Medulla oblongata (tissue), 1 donor: ENCODE results near the gene ANGPTL4.
A peak's percentile ranks its signal among the peaks of the same experiment; 100 is the strongest.
"Not testable (repeated sequence)": the region's sequence is repeated elsewhere in the genome, so short reads cannot be mapped to it uniquely, and the experiment has no call there.

Source experiments
- DNase-seq: peaks from one replicate; pipeline ENCODE4 v3.0.0-alpha.2; 2015; ENCODE audit errors: extremely low spot score

Gene ANGPTL4

DNA sequence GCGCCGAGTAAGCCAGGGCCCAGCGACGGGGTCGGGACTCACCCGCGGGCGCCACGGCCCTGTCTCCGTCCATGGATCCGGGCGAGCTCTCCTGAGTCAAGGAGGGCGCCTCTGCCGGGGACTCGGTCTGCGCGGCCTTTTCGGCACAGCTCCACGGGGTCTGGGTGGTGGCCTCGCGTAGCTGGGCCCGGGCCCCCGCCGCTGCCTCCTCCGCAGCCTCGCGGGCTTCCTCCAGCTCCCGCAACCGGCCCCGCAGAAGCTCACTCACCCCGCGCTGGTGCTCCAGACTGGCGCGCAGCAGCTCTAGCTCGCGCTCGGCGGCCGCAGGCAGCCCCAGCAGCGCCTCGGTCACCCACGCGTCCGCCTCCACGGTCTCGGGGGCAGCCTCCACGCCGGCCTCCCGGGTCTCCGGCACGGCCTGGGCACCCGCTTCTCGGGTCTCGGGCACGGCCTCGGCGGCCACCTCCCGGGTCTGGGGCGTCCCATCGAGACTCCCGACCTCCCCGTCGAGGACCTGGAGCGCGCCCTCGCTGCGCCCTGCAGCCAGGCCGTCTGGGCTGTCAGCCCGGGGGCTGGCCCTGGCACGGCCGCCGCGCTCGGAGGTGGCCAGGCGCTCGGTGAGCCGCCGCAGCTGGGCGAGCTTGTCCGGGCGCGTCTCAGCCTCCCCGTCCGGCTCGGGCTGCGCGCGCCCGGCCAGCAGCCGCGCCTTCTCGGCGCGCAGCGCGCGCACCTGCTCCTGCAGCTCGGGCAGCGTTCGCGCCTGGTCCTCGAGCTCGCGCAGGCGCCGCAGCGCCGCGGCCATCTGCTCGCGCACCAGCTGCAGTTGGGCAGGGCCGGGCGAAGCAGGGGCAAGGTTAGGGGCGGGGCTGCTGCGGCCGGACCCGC is 29.3 kb upstream of the ANGPTL4 start:
- DNase-seq = no peak

DNA sequence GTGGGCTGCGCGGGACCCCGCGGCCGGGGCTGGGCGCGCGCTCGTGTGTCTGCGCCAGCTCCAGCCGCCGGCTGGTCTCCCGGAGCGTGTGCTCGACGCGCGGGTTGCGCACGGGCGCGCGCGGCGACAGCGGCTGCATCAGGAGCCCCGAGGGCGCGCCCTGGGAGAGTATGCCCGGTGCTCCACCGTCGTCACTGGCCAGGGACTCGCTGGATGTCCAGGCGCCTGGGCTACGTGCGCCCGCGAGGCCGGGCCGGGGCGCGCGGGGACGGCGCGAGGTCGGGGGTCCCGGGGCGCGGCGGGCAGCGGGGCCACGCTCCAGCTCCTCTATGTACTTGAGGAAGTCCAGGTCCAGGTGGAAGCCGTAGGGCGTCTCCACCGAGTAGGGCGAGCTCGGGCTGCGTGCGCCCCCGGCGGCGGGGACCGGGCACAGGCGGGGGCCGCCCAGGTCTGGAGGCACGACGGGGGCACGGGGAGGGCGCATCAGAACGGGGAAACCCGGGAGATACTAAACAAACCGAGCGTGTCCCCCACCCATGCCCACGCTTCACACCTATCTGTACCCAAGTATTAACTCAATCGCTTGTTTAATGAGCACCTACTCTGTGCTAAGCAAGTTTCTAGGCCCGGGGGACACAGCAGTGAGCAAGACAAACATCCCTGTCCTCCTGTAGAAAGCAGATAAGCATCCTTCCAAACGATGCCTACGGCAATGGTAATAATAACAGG is 28.4 kb upstream of the ANGPTL4 start:
- no peak for DNase-seq

DNA sequence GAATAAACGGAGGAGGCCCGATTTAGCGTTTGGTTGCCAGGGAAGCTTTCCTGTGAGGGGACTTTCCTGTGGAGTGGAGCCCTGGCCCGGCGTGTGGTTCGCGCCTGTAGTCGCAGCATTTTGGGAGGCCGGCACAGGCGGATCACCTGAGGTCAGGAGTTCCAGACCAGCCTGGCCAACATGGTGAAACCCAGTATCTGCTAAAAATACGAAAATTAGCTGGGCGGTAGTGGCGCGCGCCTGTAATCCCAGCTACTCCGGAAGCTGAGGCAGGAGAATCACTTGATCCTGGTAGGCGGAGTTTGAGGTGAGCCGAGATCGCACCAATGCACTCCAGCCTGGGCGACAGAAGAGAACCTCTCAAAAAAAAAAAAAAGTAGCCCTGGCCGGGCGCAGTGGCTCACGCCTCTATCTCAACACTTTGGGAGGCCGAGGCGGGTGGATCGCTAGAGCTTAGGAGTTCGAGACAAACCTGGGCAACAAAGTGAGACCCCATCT is 27.8 kb upstream of the ANGPTL4 start:
- DNase-seq = no peak

DNA sequence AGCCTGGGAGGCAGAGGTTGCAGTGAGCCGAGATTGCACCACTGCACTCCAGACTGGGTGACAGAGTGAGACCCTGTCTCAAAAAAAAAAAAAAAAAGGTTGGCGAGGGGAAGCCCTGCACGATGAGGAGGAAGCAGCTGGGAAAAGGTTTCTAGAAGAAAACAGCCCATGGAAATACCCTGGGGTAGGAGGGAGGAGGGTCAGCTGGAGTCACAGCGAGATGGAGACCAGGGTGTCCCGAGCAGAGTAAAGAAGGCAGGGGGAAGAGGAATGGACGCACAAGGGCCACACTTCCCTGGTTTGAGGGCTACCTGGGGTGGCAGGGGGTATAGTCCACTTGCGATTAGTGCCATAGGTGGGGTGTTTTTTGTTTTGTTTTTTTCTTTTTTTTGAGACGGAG is 27.3 kb upstream of the ANGPTL4 start:
- no peak for DNase-seq

DNA sequence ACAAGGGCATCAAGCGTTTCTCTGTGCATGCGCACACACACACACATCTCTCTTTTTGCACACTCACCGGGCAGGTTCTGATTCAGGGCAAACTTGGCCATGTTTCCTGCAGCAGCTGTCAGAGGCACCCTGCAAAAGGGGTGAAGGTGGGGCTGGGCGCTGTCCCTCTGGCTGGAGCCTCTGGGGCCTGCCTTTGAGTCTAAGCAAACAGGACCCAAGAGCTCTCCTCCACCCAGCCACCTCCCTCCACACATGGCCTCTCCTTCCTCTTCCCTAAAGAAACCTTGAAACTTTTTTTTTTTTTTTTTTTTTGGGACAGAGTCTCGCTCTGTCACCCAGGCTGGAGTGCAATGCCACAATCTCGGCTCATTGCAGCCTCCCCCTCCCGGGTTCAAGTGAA is 26.2 kb upstream of the ANGPTL4 start:
- DNase-seq = no peak

DNA sequence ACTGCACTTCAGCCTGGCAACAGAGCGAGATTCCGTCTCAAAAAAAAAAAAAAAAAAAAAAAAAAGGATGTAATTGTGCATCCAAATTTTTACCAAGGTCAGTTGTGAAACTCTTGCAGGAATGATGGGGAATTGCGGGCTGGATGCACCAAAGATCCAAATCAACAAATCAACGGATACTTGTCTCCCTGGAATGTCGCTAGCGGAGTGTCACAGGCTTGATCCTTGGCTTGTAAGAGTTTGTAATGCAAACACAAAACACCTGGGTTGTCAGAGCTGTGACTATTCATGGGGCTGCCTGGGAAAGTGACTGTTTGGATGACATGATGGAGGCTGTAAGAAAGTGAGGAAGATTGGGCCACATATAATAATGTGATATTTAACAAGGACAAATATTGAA is 25.1 kb upstream of the ANGPTL4 start:
- no peak for DNase-seq

DNA sequence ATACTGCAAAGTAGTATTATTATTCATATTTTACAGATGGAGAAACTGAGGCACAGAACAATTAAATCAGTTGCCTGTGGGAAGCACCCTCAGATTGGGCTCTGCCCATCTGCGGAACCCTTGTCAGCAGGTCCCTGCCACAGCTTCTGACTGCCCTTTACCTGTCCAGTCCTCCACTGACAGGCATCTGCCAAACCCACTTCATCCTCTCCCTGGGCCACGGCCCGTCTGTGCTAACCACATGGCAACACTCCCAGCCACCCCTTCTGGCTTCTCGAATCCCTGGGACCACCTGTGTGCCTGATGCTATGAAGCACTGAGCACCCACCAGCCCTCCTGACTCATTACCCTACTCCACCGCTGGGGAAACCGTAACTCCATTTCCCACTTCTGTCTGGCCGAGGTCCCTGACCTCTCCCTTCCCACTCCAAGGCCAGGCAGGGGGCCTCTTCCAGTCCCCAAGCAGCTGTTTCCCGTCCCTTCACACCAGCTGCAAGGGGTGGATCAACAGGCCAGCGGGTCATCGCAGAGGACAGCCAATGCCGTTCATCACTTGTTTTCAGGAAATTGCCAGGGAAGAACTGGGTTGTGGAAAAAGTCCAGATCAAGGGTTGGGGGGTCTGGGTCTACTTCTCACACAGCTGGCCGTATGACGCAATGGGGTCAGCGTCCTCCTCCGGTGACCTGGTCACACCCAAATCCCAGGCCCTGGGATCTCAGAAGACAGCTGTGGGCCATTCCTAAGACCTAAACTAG is 23.4 kb upstream of the ANGPTL4 start:
- DNase-seq = no peak

DNA sequence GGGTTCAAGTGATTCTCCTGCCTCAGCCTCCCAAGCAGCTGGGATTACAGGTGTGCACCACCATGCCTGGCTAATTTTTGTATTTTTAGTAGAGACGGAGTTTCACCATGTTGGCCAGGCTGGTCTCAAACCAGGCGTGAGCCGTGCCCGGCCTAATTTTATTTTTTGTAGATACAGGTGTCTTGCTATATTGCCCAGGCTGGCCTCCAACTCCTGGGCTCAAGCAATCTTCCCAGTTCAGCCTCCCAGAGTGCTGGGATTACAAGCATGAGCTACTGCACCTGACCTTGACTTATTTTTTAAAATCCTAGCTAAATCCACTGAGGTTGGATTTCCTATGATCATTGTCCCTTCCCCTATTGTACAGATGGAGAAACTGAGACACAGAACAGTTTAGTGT is 22.5 kb upstream of the ANGPTL4 start:
- not testable (repeated sequence) for DNase-seq

DNA sequence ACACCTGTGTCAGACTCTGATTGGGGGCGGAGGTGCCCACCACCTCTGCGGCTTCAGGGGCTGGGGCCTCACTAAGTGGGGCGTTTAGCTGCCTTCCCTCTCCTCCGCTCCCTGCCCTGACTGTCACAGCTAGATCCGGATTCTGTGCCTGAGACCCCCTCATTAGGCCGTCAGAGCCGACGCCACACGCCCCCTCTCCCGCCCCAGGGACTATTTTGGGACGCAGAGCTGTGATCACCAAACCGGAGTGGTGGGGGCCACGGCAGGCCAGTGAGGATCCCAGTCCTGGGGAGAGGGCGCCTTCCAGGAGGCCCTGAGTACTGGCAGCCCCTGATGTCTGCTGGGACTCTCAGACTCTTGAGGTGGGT is 21.7 kb upstream of the ANGPTL4 start:
- no peak for DNase-seq

DNA sequence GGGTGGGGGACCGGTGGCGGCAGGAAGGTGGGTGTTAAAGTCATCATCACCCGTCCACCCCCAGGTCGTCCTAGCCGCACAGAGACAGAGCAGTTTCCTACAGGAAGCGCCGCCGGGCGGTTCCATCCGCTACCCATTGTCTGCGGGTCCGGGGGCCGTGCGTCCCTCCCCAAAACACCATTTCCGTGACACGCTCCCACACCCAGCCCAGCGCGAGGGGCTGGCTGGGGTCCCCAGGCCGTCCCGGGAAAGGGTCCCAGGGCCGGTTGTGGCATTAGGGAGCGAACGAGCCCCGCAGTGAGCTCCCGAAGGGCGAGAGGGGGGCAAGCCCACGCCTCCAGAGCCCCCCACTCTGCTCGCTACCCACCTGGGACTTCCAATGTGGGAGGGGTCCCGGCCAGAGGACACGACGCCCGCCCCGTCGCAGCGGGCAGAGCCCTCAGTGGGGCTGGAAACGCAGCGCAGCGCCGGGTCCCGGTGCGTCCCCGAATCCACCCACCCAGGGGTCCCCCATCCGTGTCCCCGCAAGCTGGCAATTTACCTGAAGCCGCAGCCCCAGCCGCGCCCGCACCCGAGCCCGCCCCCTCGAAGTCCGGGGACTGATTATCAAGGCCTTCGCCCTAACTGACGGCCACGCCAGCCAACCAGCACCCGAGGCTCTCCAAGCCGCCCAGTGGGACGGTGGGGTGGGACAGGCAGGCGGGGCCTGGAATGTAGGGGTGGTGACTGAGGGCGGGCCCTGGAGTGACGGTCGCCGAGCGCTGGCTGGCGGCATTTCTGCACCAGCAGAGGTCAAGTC is 21.1 kb upstream of the ANGPTL4 start, which contains the start of gene KANK3:
Gene KANK3 (minus strand): TSS at position 579 of the 799 bp plus-strand sequence. CDS start 5,434 bp downstream, outside the sequence.
- DNase-seq = peak; percentile 94

DNA sequence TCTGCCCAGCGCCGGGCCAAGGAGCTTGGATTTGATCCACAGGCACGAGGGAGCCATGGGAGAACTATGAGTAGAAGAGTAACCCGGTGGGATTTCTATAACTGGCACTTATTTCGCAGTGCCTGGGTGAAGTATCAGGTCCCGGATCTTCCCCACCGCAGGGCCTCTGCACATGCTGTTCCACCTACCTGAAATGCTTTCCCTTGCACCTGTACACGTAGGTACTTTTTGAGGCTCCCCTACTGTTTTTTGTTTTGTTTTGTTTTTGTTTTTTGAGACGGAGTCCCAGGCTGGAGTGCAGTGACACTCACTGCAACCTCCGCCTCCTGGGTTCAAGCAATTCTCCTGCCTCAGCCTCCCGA is 20.5 kb upstream of the ANGPTL4 start:
- no peak for DNase-seq

DNA sequence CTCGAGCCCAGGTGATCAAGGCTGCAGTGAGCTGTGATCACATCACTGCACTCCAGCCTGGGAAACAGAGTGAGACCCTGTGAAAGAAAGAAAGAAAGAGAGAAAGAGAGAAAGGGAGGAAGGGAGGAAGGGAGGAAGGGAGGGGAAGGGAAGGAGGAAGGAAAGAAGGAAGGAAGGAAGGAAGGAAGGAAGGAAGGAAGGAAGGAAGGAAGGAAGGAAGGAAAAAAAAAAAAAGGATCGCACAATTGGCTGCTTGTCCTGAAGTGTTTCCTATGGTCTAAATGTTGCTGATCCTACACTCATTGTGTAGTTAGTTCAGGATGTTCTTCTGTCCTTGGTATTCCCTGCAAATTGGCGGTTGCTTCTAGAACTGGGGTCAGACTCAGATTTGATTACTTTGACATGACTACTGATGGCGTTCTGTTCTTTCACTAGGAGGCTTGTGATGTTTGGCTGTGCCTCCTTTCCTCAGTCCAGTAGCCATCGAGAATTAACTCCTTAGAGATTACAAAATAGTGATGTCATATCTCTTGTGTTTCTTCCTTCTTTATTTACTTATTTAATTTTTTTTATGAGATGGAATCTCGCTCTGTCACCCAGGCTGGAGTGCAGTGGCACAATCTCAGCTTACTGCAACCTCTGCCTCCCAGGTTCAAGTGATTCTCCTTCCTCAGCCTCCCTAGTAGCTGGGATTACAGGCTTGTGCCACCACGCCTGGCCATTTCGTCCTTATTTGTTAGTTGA is 14.2 kb upstream of the ANGPTL4 start:
- not testable (repeated sequence) for DNase-seq

DNA sequence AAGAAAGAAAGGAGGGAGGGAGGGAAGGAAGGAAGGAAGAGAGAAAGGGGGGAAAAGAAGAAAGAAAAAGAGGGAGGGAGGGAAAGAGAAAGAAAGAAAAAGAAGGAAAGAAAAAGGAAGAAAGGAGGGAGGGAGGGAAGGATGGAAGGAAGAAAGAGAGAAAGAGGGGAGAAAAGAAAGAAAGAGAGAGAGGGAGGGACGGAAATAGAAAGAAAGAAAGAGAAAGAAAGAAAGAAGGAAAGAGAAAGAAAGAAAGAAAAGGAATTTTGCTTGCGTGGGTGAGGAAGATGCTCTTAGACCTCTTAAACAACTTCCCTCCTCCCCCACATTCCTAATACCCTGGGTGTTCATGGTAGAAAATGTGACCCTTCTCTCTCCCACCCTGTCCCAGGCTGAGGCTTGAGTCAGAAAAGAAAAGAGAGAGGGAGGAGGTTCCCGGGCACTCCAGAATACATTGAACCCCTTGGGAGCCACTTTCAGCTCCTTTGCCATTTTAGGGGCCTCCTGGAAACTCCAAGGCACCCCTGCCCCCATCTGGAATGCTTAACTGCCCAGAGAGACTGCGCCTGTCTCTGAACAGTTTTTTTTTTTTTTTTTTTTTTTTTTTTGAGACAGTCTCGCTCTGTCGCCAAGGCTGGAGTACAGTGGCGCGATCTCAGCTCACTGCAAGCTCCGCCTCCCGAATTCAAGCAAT is 11.7 kb upstream of the ANGPTL4 start:
- DNase-seq = no peak

DNA sequence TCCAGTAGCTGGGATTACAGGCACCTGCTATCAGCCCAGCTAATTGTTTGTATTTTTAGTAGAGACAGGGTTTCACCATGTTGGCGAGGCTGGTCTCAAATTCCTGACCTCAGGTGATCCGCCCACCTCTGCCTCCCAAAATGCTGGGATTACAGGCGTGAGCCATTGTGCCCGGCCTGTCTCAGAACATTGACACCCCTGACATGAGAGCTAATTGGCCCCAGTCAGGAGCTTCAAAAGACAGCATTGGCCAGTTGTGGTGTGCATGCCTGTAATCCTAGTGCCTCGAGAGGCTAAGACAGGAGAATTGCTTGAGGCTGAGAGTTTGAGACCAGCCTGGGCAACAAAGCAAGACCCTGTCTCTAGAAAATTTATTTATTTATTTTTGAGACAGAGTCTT is 11.1 kb upstream of the ANGPTL4 start:
- DNase-seq = not testable (repeated sequence)

DNA sequence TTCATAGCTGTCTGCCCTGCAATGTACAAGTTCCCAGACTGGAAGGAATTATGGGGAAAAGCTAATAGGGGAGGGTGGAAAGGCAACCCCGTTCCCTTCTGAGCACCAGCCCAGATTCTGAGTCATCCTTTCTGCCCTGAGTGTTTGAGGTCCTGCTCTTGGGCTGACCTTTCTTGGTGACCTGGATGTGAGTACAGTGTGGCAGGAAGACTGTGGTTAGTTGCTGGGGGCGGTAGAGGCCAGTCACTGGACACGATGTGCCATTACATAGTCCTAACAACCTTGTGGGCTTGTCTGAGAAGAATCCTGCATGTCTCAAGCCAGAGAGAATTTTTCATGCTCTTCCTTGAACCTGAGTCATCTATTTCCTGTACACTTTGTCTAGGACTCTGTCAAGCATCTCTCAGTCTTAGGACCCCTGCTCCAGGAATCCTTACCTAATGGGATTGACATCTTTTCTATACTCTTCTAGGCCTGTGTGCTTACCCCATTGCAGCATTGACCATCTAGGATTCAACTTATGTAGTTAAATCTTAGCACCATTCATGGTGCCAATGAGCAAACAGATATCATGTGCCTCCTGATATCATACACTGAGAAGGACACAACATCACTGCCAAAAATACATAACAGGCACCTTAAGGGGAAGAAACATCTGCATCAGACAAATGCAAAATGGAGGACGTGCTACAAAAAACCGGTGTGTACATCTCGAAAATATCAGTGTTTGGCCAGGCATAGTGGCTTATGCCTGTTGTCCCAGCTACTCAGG is 8.1 kb upstream of the ANGPTL4 start:
- no peak for DNase-seq

DNA sequence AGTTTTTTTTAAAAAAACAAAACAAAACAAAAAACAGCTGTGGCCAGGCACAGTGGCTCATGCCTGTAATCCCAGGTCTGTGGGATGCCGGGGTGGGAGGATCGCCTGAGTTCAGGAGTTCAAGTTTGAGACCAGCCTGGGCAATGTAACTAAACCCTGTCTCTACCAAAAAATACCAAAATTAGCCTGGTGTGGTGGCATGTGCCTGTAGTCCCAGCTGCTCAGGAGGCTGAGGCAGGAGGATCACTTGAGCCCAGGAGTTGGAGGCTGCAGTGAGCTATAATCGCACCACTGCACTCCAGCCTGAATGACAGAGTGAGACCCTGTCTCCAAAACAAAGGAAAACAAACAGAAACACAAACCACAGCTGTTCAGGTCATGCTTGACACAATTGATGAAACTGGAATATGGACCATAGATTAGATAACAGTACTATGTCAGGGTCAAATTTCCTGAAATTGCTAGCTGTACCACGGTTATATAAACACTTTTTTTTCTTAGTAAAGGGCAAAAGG is 6.9 kb upstream of the ANGPTL4 start:
- no peak for DNase-seq

DNA sequence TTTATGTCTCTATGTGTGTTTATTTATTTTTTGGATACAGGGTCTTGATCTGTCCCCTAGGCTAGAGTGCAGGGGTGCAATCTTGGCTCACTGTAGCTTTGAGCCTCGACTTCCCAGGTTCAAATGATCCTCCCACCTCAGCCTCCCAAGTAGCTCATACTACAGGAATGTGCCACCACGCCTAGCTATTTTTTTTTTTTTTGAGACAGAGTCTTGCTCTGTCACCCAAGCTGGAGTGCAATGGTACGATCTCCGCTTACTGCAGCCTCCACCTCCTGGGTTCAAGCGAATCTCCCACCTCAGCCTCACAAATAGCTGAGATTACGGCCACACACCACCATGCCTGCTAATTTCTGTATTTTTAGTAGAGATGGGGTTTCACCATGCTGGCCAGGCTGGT is 5.0 kb upstream of the ANGPTL4 start:
- DNase-seq = no peak

DNA sequence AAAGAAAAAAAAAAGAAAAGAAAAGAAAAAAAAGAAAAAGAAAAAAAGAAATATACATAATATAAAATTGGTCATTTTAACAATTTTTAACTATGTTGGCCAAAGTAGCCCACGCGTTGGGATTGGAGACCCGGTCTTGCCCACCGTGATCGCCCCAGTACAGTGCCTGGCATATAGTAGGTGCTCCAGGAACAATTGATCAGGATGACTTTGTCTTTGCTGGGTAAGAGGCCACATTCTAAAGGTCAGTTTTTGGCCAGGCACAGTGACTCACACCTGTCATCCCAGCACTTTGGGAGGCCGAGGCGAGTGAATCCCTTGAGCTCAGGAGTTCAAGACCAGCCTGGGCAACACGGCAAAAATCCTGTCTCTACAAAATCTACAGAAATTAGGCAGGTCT is 3.8 kb upstream of the ANGPTL4 start:
- DNase-seq = no peak
